Caco-2 (cell line): ENCODE results near the gene LRRIQ1. TPM values are rescaled to one million over a fixed set of nuclear protein-coding genes. Genes with fewer than 3 reads are reported as not detected.

Experiments used
- BruUV-seq: library from RNA; stranded (reverse); fragments of 400-500 nt; replicated peaks from 2 replicates; lab custom pipeline; 2021; lab: Mats Ljungman, UMichigan
- CTCF ChIA-PET: fragments of 300-600 bp; sonication (Branson Sonifier 250); formaldehyde crosslinking; loops from one replicate; lab custom pipeline; 2022; ENCODE audit warnings: antibody characterized with exemption; lab: Charles Lee
- POLR2A ChIA-PET: fragments of 300-600 bp; sonication (Branson Sonifier 250); formaldehyde crosslinking; loops from one replicate; lab custom pipeline; 2022; ENCODE audit warnings: antibody characterized with exemption; lab: Charles Lee
- DNase-seq, 2 experiments: peaks; one replicate each; pipeline versions ENCODE4 v3.0.0 to v3.0.0-alpha.2; 2020 to 2022
- H3K27me3 ChIP-seq: replicated peaks from 2 replicates; pipeline ENCODE4 v1.6.0; 2011; ENCODE audit warnings: low read length; ENCODE audit not compliant: control insufficient read depth, insufficient read depth
- H3K36me3 ChIP-seq: 2 replicates; pipeline ENCODE4 v1.5.1; 2011; ENCODE audit warnings: low read length; ENCODE audit not compliant: control insufficient read depth, insufficient read depth
- H3K4me1 ChIP-seq: fragments of 250-450 bp; sonication (Bioruptor Pico); 2 replicates; pipeline ENCODE4 v1.5.1; 2020; ENCODE audit warnings: mild to moderate bottlenecking
- H3K4me3 ChIP-seq: 2 replicates; pipeline ENCODE4 v1.5.1; 2011; ENCODE audit warnings: low read depth, mild to moderate bottlenecking, control low read depth, low read length
- H3K9me3 ChIP-seq: fragments of 250-450 bp; sonication (Bioruptor Pico); 2 replicates; pipeline ENCODE4 v1.5.1; 2020; ENCODE audit warnings: mild to moderate bottlenecking, moderate library complexity
- H3K27ac Mint-ChIP-seq: one replicate; pipeline ENCODE4 v1.8.0; 2022; ENCODE audit warnings: mixed read lengths; ENCODE audit not compliant: unreplicated experiment
- H3K27me3 Mint-ChIP-seq: one replicate; pipeline ENCODE4 v1.8.0; 2022; ENCODE audit warnings: mixed read lengths; ENCODE audit not compliant: insufficient read depth, unreplicated experiment
- H3K36me3 Mint-ChIP-seq: one replicate; pipeline ENCODE4 v1.8.0; 2022; ENCODE audit warnings: mild to moderate bottlenecking, mixed read lengths; ENCODE audit not compliant: insufficient read depth, unreplicated experiment
- H3K4me1 Mint-ChIP-seq: one replicate; pipeline ENCODE4 v1.8.0; 2022; ENCODE audit warnings: low read depth, mixed read lengths; ENCODE audit not compliant: unreplicated experiment
- H3K4me3 Mint-ChIP-seq: one replicate; pipeline ENCODE4 v1.8.0; 2022; ENCODE audit warnings: mild to moderate bottlenecking, moderate library complexity, mixed read lengths; ENCODE audit not compliant: unreplicated experiment
- H3K9me3 Mint-ChIP-seq: one replicate; pipeline ENCODE4 v1.8.0; 2022; ENCODE audit warnings: mixed read lengths; ENCODE audit not compliant: unreplicated experiment
- CTCF ChIP-seq, 2 experiments: fragments of 200-600 bp in 1 of 2; IDR thresholded peaks; 1 replicate in 1 of 2; 2 replicates in 1 of 2; pipeline versions ENCODE4 v1.5.1 to v1.8.0; 2011 to 2022; ENCODE audit warnings: antibody characterized with exemption in 1 of 2, control low read depth in 1 of 2, inconsistent platforms in 1 of 2, low read depth in 1 of 2, low read length in 1 of 2, mild to moderate bottlenecking in 1 of 2, moderate library complexity in 1 of 2; ENCODE audit not compliant: insufficient read depth in 1 of 2, severe bottlenecking in 1 of 2, unreplicated experiment in 1 of 2
- intact Hi-C: fragments of 100-400 bp; cut with micrococcal nuclease; formaldehyde crosslinking; loops from one replicate; pipeline ENCODE4 v1.10.0; 2022; ENCODE audit not compliant: unreplicated experiment
- total RNA-seq: library from RNA; stranded (reverse); gene quantifications from 2 replicates; pipeline ENCODE4 v1.2.3, GENCODE V29; 2022

Gene LRRIQ1
- total RNA-seq, 1 experiment from 2014 or later = not detected

- DNase-seq = no peak
- H3K27me3 ChIP-seq = no peaks in the 10 kb centered on the region
- H3K4me3 Mint-ChIP-seq = no peak overlapping the region
- H3K9me3 ChIP-seq = no peaks in the 10 kb centered on the region
- H3K4me1 Mint-ChIP-seq = no peaks in the 10 kb centered on the region
- no peak overlapping the region for H3K4me3 ChIP-seq
- peaks cover 2% of the 10 kb centered on the region for H3K27me3 Mint-ChIP-seq
- H3K4me1 ChIP-seq = no peaks in the 10 kb centered on the region
- no peaks in the 10 kb centered on the region for H3K36me3 ChIP-seq
- intact Hi-C loops = no loop called here
- no peak for TF ChIP-seq CTCF (IDR thresholded peaks at IDR 0.05; ENCODE audit: insufficient read depth in 1 of 2, low read depth in 1 of 2, low read length in 1 of 2, severe bottlenecking in 1 of 2, unreplicated experiment in 1 of 2)
- no peaks in the 10 kb centered on the region for H3K9me3 Mint-ChIP-seq
- no peak overlapping the region for H3K27ac Mint-ChIP-seq
- ChIA-PET POLR2A (no interaction called here), CTCF (no interaction called here)
- H3K36me3 Mint-ChIP-seq = no peaks in the 10 kb centered on the region
- BruUV-seq = no TSS peak
Measured at GRCh38 chr12:85260447-85260846, 224.3 kb downstream of the LRRIQ1 start.

- Mint-ChIP-seq H3K27me3 (peaks cover 2% of the 10 kb centered on the region), H3K4me1 (no peaks in the 10 kb centered on the region), H3K9me3 (no peaks in the 10 kb centered on the region), H3K27ac (no peak overlapping the region), H3K4me3 (no peak overlapping the region), H3K36me3 (no peaks in the 10 kb centered on the region)
- no peak for TF ChIP-seq CTCF (IDR thresholded peaks at IDR 0.05; ENCODE audit: insufficient read depth in 1 of 2, low read depth in 1 of 2, low read length in 1 of 2, severe bottlenecking in 1 of 2, unreplicated experiment in 1 of 2)
- no peaks in the 10 kb centered on the region for H3K9me3 ChIP-seq
- no TSS peak for BruUV-seq
- no peaks in the 10 kb centered on the region for H3K4me1 ChIP-seq
- DNase-seq = no peak
- ChIA-PET POLR2A (no interaction called here), CTCF (no interaction called here)
- H3K4me3 ChIP-seq = no peak overlapping the region
- intact Hi-C loops = no loop called here
- H3K36me3 ChIP-seq = no peaks in the 10 kb centered on the region
- no peaks in the 10 kb centered on the region for H3K27me3 ChIP-seq
Measured at GRCh38 chr12:85260896-85261295, 224.7 kb downstream of the LRRIQ1 start.

DNA sequence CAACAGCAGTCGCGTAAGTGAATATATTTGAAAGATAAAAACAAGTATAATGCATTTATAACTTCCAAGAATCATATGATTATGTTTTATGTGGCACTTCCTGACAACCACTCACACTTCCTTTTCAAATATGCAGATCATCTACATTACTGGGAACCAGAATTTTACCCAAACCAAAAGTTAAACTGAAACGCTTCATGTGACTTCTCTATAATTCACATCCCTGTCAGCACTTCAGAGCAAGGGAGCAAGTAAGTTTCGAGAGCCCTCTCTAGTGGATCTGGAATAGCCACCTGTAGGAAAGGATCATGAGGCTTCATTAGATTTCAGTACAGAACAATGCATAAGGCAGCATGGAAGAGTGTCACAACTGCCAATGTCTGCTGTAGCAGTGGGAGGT is 230.2 kb downstream of the LRRIQ1 start:
- H3K9me3 ChIP-seq = no peaks in the 10 kb centered on the region
- no peak overlapping the region for H3K27ac Mint-ChIP-seq
- H3K36me3 ChIP-seq = no peaks in the 10 kb centered on the region
- no TSS peak for BruUV-seq
- ChIA-PET POLR2A (no interaction called here), CTCF (no interaction called here)
- no peaks in the 10 kb centered on the region for H3K27me3 ChIP-seq
- no peaks in the 10 kb centered on the region for H3K9me3 Mint-ChIP-seq
- H3K4me3 Mint-ChIP-seq = no peak overlapping the region
- DNase-seq = no peak
- H3K36me3 Mint-ChIP-seq = no peaks in the 10 kb centered on the region
- no peak overlapping the region for H3K4me3 ChIP-seq
- peaks cover 2% of the 10 kb centered on the region for H3K27me3 Mint-ChIP-seq
- intact Hi-C loops = no loop called here
- no peaks in the 10 kb centered on the region for H3K4me1 Mint-ChIP-seq
- no peak for TF ChIP-seq CTCF (IDR thresholded peaks at IDR 0.05; ENCODE audit: insufficient read depth in 1 of 2, low read depth in 1 of 2, low read length in 1 of 2, severe bottlenecking in 1 of 2, unreplicated experiment in 1 of 2)
- no peaks in the 10 kb centered on the region for H3K4me1 ChIP-seq
